Type B pancreatic cell (in vitro differentiated cells): ENCODE measurements around the gene SOX13. TPM values are rescaled to one million over a fixed set of nuclear protein-coding genes. Genes with fewer than 3 reads are reported as not detected.
"Not testable (repeated sequence)": the region's sequence is repeated elsewhere in the genome, so short reads cannot be mapped to it uniquely, and the experiment has no call there.

ENCODE experiments used
- DNase-seq: peaks from one replicate; pipeline ENCODE4 v3.0.0; 2021; ENCODE audit warnings: mixed read lengths; ENCODE audit not compliant: unreplicated experiment; ENCODE audit errors: extremely low spot score
- H3K27ac Mint-ChIP-seq: 2 replicates; pipeline ENCODE4 v1.8.0; 2021; ENCODE audit warnings: mild to moderate bottlenecking, mixed read lengths
- H3K27me3 Mint-ChIP-seq: 2 replicates; pipeline ENCODE4 v1.8.0; 2021; ENCODE audit warnings: mixed read lengths
- H3K36me3 Mint-ChIP-seq: 2 replicates; pipeline ENCODE4 v1.8.0; 2021; ENCODE audit warnings: mixed read lengths
- H3K4me1 Mint-ChIP-seq: one replicate; pipeline ENCODE4 v1.8.0; 2021; ENCODE audit warnings: mixed read lengths; ENCODE audit not compliant: unreplicated experiment
- H3K4me3 Mint-ChIP-seq: 2 replicates; pipeline ENCODE4 v1.8.0; 2021; ENCODE audit warnings: mild to moderate bottlenecking, mixed read lengths
- H3K9me3 Mint-ChIP-seq: 2 replicates; pipeline ENCODE4 v1.8.0; 2021; ENCODE audit warnings: mixed read lengths
- total RNA-seq: library from RNA; stranded (reverse); gene quantifications from 2 replicates; pipeline ENCODE4 v1.2.1, GENCODE V29; 2021; ENCODE audit warnings: low replicate concordance
- TF ChIP-seq, protein P1 (sequence below): fragments of 200-600 bp; sonication (generic); conservative IDR thresholded peaks from 2 replicates; pipeline ENCODE4 v1.5.0; 2021; ENCODE audit warnings: antibody characterized with exemption, mild to moderate bottlenecking

Gene SOX13
- total RNA-seq, 1 donor from 2014 or later = 39.4 TPM

DNA sequence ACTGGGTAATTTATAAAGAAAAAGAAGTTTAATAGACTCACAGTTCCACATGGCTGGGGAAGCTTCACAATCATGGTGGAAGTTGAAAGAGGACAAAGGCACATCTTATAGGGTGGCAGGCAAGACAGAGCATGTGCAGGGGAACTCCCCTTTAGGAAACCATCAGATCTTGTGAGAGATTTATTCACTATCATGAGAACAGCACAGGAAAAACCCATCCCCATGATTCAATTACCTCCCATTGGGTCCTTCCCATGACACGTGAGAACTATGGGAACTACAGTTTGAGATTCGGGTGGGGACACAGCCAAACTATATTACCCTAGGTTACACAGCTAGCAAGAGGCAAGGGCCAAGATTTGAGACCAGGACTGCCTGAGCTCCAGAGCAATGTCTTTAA is 30.4 kb upstream of the SOX13 start:
- DNase-seq = no peak

DNA sequence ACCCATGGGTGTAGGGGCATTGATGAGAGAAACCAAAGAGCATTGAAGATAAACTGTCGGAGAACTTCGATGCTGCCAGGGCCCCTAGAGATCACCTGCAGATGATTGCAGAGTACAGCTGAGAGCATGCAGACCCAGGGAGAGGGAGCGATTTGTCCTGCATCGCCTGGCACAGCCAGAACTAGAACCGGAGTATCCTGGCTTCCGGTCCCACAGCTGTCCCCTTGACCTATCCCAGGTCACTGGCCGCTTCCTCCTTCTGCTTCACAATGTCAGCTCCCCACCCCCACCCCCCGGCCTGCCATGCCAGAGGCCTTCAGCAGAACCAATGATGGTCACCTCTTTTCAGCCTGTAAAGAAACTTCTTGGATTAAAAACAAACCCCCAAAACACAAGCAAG is 29.2 kb upstream of the SOX13 start:
- DNase-seq = no peak
- H3K27ac Mint-ChIP-seq = no peak overlapping the region

More for the DNA sequence above, 30.4 kb upstream of the SOX13 start:
- Mint-ChIP-seq H3K27me3 (peaks cover 3% of the 10 kb centered on the region), H3K36me3 (no peaks in the 10 kb centered on the region), H3K4me3 (no peak overlapping the region), H3K4me1 (peaks cover 5% of the 10 kb centered on the region), H3K9me3 (no peaks in the 10 kb centered on the region), H3K27ac (no peak overlapping the region)
- TF ChIP-seq, protein P1, sequence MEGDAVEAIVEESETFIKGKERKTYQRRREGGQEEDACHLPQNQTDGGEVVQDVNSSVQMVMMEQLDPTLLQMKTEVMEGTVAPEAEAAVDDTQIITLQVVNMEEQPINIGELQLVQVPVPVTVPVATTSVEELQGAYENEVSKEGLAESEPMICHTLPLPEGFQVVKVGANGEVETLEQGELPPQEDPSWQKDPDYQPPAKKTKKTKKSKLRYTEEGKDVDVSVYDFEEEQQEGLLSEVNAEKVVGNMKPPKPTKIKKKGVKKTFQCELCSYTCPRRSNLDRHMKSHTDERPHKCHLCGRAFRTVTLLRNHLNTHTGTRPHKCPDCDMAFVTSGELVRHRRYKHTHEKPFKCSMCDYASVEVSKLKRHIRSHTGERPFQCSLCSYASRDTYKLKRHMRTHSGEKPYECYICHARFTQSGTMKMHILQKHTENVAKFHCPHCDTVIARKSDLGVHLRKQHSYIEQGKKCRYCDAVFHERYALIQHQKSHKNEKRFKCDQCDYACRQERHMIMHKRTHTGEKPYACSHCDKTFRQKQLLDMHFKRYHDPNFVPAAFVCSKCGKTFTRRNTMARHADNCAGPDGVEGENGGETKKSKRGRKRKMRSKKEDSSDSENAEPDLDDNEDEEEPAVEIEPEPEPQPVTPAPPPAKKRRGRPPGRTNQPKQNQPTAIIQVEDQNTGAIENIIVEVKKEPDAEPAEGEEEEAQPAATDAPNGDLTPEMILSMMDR = no peak

DNA sequence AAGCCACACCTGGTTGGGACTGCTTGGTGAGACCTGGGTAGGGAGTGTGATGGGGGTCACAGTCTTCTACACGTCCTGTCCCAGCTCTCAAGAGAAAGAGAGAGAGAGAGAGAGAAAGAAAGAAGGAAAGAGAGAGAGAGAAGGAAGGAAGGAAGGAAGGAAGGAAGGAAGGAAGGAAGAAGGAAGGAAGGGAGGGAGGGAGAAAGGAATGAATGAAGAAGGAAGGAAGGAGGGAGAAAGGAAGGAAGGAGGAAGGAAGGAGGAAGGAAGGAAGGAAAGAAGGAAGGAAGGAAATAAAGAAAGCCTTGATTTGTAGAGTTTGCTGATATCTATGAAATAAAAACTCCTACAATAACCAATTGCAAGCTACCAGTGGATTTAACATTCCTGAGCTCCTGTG is 28.5 kb upstream of the SOX13 start:
- DNase-seq = no peak
- H3K9me3 Mint-ChIP-seq = no peaks in the 10 kb centered on the region
- no peaks in the 10 kb centered on the region for H3K36me3 Mint-ChIP-seq
- peaks cover 5% of the 10 kb centered on the region for H3K4me1 Mint-ChIP-seq
- no peak overlapping the region for H3K27ac Mint-ChIP-seq
- H3K4me3 Mint-ChIP-seq = no peak overlapping the region
- TF ChIP-seq, protein P1 = no peak
- H3K27me3 Mint-ChIP-seq = peaks cover 3% of the 10 kb centered on the region

More for the DNA sequence above, 29.2 kb upstream of the SOX13 start:
- H3K9me3 Mint-ChIP-seq = no peaks in the 10 kb centered on the region
- no peaks in the 10 kb centered on the region for H3K36me3 Mint-ChIP-seq
- no peak overlapping the region for H3K4me3 Mint-ChIP-seq
- peaks cover 5% of the 10 kb centered on the region for H3K4me1 Mint-ChIP-seq
- peaks cover 3% of the 10 kb centered on the region for H3K27me3 Mint-ChIP-seq
- TF ChIP-seq, protein P1 = no peak

DNA sequence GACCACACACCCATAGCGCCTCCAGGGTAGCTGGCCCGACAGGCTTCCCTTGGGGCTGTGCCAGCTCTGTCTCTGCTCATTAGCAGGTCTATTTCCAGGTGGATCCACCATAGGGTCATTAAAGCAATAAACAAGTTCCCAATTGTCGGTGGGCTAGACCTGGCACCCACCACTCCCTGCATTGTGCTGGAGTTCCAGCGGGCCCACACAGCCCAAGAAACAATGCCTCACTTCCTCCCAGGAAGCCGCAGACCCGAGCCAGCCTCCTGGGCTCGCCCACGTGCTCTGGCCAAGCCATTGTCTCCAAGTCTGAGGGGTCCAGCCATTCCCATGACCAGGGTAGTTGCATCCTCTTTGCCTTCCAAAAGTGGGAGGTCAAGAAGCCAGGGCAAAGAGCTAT is 27.5 kb upstream of the SOX13 start:
- H3K27ac Mint-ChIP-seq = no peak overlapping the region

DNA sequence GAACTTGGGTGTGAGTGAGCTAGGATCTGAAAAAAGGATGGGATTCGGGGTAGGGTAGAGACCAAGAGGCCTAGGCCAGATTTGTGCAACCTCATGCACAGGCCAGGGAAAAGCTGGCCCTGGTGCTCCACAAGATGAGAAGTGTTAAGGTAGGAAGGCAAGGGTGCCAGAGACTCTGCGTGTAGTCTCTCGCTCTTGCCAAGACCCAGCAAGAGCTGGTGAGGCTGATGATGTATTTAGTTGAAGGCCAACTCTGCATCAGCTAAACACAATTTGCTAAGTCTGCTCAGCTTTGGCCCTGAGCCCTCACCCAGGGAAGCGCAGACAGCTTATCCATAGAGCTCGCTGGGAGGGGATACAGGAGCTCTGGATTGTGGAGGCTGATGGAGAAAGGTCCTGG is 26.6 kb upstream of the SOX13 start:
- Mint-ChIP-seq H3K4me1 (peaks cover 3% of the 10 kb centered on the region), H3K9me3 (peaks cover under 1% of the 10 kb centered on the region), H3K4me3 (no peak overlapping the region), H3K27me3 (peaks cover 3% of the 10 kb centered on the region), H3K36me3 (no peaks in the 10 kb centered on the region), H3K27ac (no peak overlapping the region)
- no peak for DNase-seq
- TF ChIP-seq, protein P1 = no peak

More for the DNA sequence above, 27.5 kb upstream of the SOX13 start:
- Mint-ChIP-seq H3K27me3 (peaks cover 3% of the 10 kb centered on the region), H3K9me3 (no peaks in the 10 kb centered on the region), H3K4me1 (peaks cover 5% of the 10 kb centered on the region), H3K36me3 (no peaks in the 10 kb centered on the region), H3K4me3 (no peak overlapping the region)
- no peak for DNase-seq
- TF ChIP-seq, protein P1 = no peak

DNA sequence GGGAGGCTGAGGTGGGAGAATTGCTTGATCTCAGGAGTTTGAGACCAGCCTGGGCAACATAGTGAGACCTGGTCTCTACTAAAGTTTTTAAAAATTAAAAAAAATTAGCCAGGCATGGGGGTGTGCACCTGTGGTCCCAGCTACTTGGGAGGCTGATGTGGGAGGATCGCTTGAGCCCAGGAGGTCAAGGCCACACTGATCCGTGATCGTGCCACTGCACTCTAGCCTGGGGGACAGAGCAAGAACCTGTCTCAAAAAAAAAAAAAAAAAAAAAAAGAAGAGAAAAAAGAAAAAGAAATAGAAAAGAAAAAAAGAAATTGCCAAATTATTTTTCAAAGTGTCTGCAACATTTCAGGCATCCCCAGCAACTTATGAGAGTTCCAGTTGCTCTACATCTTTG is 24.1 kb upstream of the SOX13 start:
- not testable (repeated sequence) for H3K4me1 Mint-ChIP-seq, H3K4me3 Mint-ChIP-seq, H3K36me3 Mint-ChIP-seq, H3K9me3 Mint-ChIP-seq, DNase-seq, H3K27ac Mint-ChIP-seq, H3K27me3 Mint-ChIP-seq
